GM12878 (cell line): ENCODE measurements around the gene SIAH2. TPM values are rescaled to one million over a fixed set of nuclear protein-coding genes. Genes with fewer than 3 reads are reported as not detected.

ENCODE experiments used
- ATAC-seq: fragments of 200-7000 bp; cut with Tn5 transposase; 3 replicates; pipeline ENCODE4 v1.9.1; 2020; ENCODE audit warnings: mild to moderate bottlenecking, moderate library complexity
- BruUV-seq: library from RNA; stranded (reverse); fragments of 400-500 nt; replicated peaks from 2 replicates; lab custom pipeline; 2021; lab: Mats Ljungman, UMichigan
- CTCF ChIA-PET: fragments of 300-600 bp; sonication (Branson Sonifier 250); formaldehyde crosslinking; extraction: SDS; loops from one replicate; lab custom pipeline; 2021; ENCODE audit warnings: inconsistent platforms; lab: Yijun Ruan, JAX
- POLR2A ChIA-PET: fragments of 350-600 bp; formaldehyde crosslinking; extraction: SDS; loops from one replicate; lab custom pipeline; 2021; ENCODE audit warnings: inconsistent platforms; lab: Charles Lee
- RAD21 ChIA-PET: fragments of 300-600 bp; sonication (Branson Sonifier 250); formaldehyde crosslinking; loops from one replicate; lab custom pipeline; 2023; ENCODE audit warnings: antibody characterized with exemption; ENCODE audit not compliant: unreplicated experiment; lab: Charles Lee
- SMC1A ChIA-PET: fragments of 300-600 bp; sonication (Branson Sonifier 250); formaldehyde crosslinking; loops from one replicate; lab custom pipeline; 2023; ENCODE audit not compliant: unreplicated experiment, uncharacterized antibody; lab: Charles Lee
- DNase-seq: peaks from one replicate; pipeline ENCODE4 v3.0.0-alpha.2; 2011; ENCODE audit warnings: low read depth, low spot score
- FAIRE-seq: peaks from 3 replicates; lab custom pipeline; 2011; peaks lifted over from hg19 to GRCh38; lab: Jason Lieb, UNC
- H2AFZ ChIP-seq: 2 replicates; pipeline ENCODE4 v1.6.0; 2011; ENCODE audit warnings: low read depth, low read length, control low read depth; ENCODE audit not compliant: control insufficient read depth
- H3K27ac ChIP-seq: 2 replicates; pipeline ENCODE4 v1.5.1; 2011; ENCODE audit warnings: control low read depth; ENCODE audit not compliant: control insufficient read depth, insufficient read depth
- H3K27me3 ChIP-seq, 2 experiments: replicated peaks in 1 of 2; 2 replicates each; pipeline versions ENCODE4 v1.6.0 to v1.6.1; 2011; ENCODE audit warnings: low read length in 1 of 2; ENCODE audit not compliant: control insufficient read depth in 2 of 2, insufficient read depth in 2 of 2
- H3K36me3 ChIP-seq, 2 experiments: 2 replicates each; pipeline ENCODE4 v1.5.1; 2011; ENCODE audit warnings: low read length in 1 of 2; ENCODE audit not compliant: control insufficient read depth in 2 of 2, insufficient read depth in 2 of 2
- H3K4me1 ChIP-seq: 2 replicates; pipeline ENCODE4 v1.6.1; 2011; ENCODE audit warnings: mild to moderate bottlenecking, low read length, moderate library complexity, mixed read lengths; ENCODE audit not compliant: control insufficient read depth, insufficient read depth
- H3K4me2 ChIP-seq: 2 replicates; pipeline ENCODE4 v1.6.0; 2011; ENCODE audit warnings: control low read depth; ENCODE audit not compliant: control insufficient read depth, insufficient read depth
- H3K4me3 ChIP-seq: fragments of 200-600 bp; sonication (generic); 2 replicates; pipeline ENCODE4 v1.5.1; 2016
- H3K79me2 ChIP-seq: 2 replicates; pipeline ENCODE4 v1.6.0; 2011; ENCODE audit warnings: low read length; ENCODE audit not compliant: control insufficient read depth, insufficient read depth
- H3K9ac ChIP-seq: 2 replicates; pipeline ENCODE4 v1.8.0; 2011; ENCODE audit warnings: low read length, control low read depth, mixed read lengths; ENCODE audit not compliant: control insufficient read depth, insufficient read depth
- H3K9me3 ChIP-seq: replicated peaks from 3 replicates; pipeline ENCODE4 v1.5.1; 2011; ENCODE audit warnings: mild to moderate bottlenecking, low read length; ENCODE audit not compliant: control insufficient read depth, insufficient read depth
- H4K20me1 ChIP-seq: 2 replicates; pipeline ENCODE4 v1.6.0; 2011; ENCODE audit not compliant: control insufficient read depth, insufficient read depth
- BCL11A ChIP-seq: IDR thresholded peaks from 2 replicates; pipeline ENCODE4 v1.6.1; 2011; ENCODE audit warnings: low read depth, low read length
- BCL3 ChIP-seq: IDR thresholded peaks from 2 replicates; pipeline ENCODE4 v1.6.1; 2011; ENCODE audit warnings: borderline replicate concordance, low read depth, mild to moderate bottlenecking, moderate library complexity, low read length; ENCODE audit not compliant: insufficient read depth, poor library complexity, severe bottlenecking
- CEBPZ ChIP-seq: fragments of 150-350 bp; IDR thresholded peaks from 2 replicates; pipeline ENCODE4 v1.6.1; 2016; ENCODE audit warnings: low read depth, low read length
- CHD2 ChIP-seq: IDR thresholded peaks from 2 replicates; pipeline ENCODE4 v1.6.1; 2011; ENCODE audit warnings: low read depth, low read length, improper control_type of control experiment, borderline replicate concordance
- CREB1 ChIP-seq: IDR thresholded peaks from 2 replicates; pipeline ENCODE4 v1.6.1; 2012; ENCODE audit warnings: low read depth, mild to moderate bottlenecking, inconsistent platforms
- CREM ChIP-seq: IDR thresholded peaks from 2 replicates; pipeline ENCODE4 v1.6.1; 2014; ENCODE audit warnings: antibody characterized with exemption, low read depth
- DPF2 ChIP-seq: fragments of 450-650 bp; IDR thresholded peaks from 2 replicates; pipeline ENCODE4 v1.6.1; 2017; ENCODE audit warnings: mild to moderate bottlenecking
- EED ChIP-seq: sonication (generic); IDR thresholded peaks from 2 replicates; pipeline ENCODE4 v1.6.1; 2016; ENCODE audit warnings: antibody characterized with exemption, low read depth
- HDAC6 ChIP-seq: fragments of 200-600 bp; sonication (generic); IDR thresholded peaks from one replicate; pipeline ENCODE4 v1.8.0; 2017; ENCODE audit warnings: antibody characterized with exemption; ENCODE audit not compliant: unreplicated experiment
- HSF1 ChIP-seq: fragments of 150-350 bp; IDR thresholded peaks from 2 replicates; pipeline ENCODE4 v1.6.1; 2014; ENCODE audit warnings: mild to moderate bottlenecking, low read depth, low read length
- MEF2A ChIP-seq: IDR thresholded peaks from 2 replicates; pipeline ENCODE4 v1.6.1; 2011; ENCODE audit warnings: low read depth, mild to moderate bottlenecking, low read length, moderate library complexity; ENCODE audit not compliant: insufficient read depth
- NBN ChIP-seq: fragments of 450-650 bp; IDR thresholded peaks from 2 replicates; pipeline ENCODE4 v1.6.1; 2016
- POU2F2 ChIP-seq: IDR thresholded peaks from 3 replicates; pipeline ENCODE4 v1.6.1; 2011; ENCODE audit warnings: low read depth, mild to moderate bottlenecking, low read length, borderline replicate concordance
- RAD51 ChIP-seq: fragments of 450-650 bp; IDR thresholded peaks from 2 replicates; pipeline ENCODE4 v1.6.1; 2016; ENCODE audit warnings: moderate library complexity, mild to moderate bottlenecking, inconsistent platforms
- RUNX3 ChIP-seq: IDR thresholded peaks from 2 replicates; pipeline ENCODE4 v1.6.1; 2012; ENCODE audit warnings: low read length, inconsistent platforms
- TCF7 ChIP-seq: IDR thresholded peaks from 2 replicates; pipeline ENCODE4 v1.6.1; 2014; ENCODE audit warnings: antibody characterized with exemption, borderline replicate concordance
- ZNF274 ChIP-seq: IDR thresholded peaks from one replicate; pipeline ENCODE4 v1.8.0; 2011; ENCODE audit not compliant: insufficient read length, insufficient read depth
- WGBS: methylation state at CpG from one replicate; pipeline ENCODE4 v1.1.6; 2016; ENCODE audit warnings: low lambda C conversion rate; ENCODE audit not compliant: insufficient replicate concordance, insufficient coverage; ENCODE audit errors: missing lambda C conversion rate; 5-methylcytosine and 5-hydroxymethylcytosine counted together
- in situ Hi-C: fragments of 300-500 bp; cut with MboI; formaldehyde crosslinking; loops from 9 replicates; pipeline ENCODE4 v1.14.3; 2018; ENCODE audit warnings: mixed read lengths
- intact Hi-C: fragments of 100-400 bp; cut with micrococcal nuclease; formaldehyde crosslinking; loops from one replicate; pipeline ENCODE4 v1.14.2; 2022; ENCODE audit not compliant: unreplicated experiment
- polyA plus RNA-seq, 11 experiments: library from polyadenylated mRNA; depleted of rRNA in 4 of 11; unstranded in 6 of 11; stranded (reverse) in 5 of 11; fragments of >200 nt; fragmentation: Nextera tagmentation in 4 of 11; fragmentation: Illumina TruSeq in 1 of 11; extraction: Ambion mirVana in 4 of 11; extraction: Trizol in 1 of 11; gene quantifications; 1 replicate in 1 of 11; 2 replicates in 10 of 11; pipeline versions ENCODE4 v1.2.1 to v1.2.3, GENCODE V29; 2011 to 2016; ENCODE audit warnings: inconsistent platforms in 2 of 11, missing spikeins in 2 of 11, low read depth in 1 of 11
- total RNA-seq, 4 experiments: library from RNA; depleted of rRNA in 3 of 4; stranded (reverse); fragments of >200 nt in 3 of 4; fragmentation: Illumina TruSeq in 1 of 4; extraction: Trizol in 1 of 4; gene quantifications; 2 replicates each; pipeline versions ENCODE4 v1.2.1 to v1.2.3, GENCODE V29; 2013 to 2021

The SIAH2 gene
- total and polyA plus RNA-seq, 10 of the 15 experiments (the other 5 are each of a cell fraction or from before 2014, with no cell fraction given): 3.3 to 51.5 (median 29.7) TPM

GRCh38 chr3:150765949-150766720, 3.2 kb upstream of the SIAH2 start:
- Histone ChIP-seq H3K9me3 (no peaks in the 10 kb centered on the region), H3K79me2 (peaks cover 33% of the 10 kb centered on the region), H3K27me3 (no peaks in the 10 kb centered on the region), H3K4me3 (peak overlapping the region; percentile 57; the same call in 1 of the 2 replicates), H3K36me3 (no peaks in the 10 kb centered on the region), H3K4me2 (peak overlapping the region; percentile 95), H3K27ac (peak overlapping the region; percentile 65), H3K9ac (peak overlapping the region; percentile 34), H3K4me1 (peaks cover 29% of the 10 kb centered on the region), H4K20me1 (no peaks in the 10 kb centered on the region), H2AFZ (peak overlapping the region; percentile 52)
- DNase-seq (peak; percentile 85), FAIRE-seq (peak; percentile 41), ATAC-seq (peak; percentile 3)
- intact Hi-C loops: loop anchor here (1.0 kb wide), 1 partner anchor 20 kb away; no protein-coding TSS in a partner anchor
- ChIA-PET RAD21 (interaction anchor here (1.0 to 2.0 kb wide), 7 partner anchors 21 to 376 kb away, joined by 3 to 8 read pairs (median 5); no protein-coding TSS in a partner anchor), POLR2A (interaction anchor here (0.6 to 7.1 kb wide), 10 partner anchors 10 to 358 kb away, joined by 3 to 40 read pairs (median 4); partner anchors contain the start of genes ERICH6, SELENOT and TSC22D2), SMC1A (interaction anchor here (0.7 to 8.5 kb wide), 20 partner anchors 10 to 357 kb away, joined by 3 to 68 read pairs (median 4); no protein-coding TSS in a partner anchor), CTCF (interaction anchor here (0.6 to 3.9 kb wide), 11 partner anchors 13 to 189 kb away, joined by 3 to 42 read pairs (median 4); no protein-coding TSS in a partner anchor)
- WGBS: 8% methylated on average over 8 of the region's 8 CpGs
- in situ Hi-C loops: no loop called here
- BruUV-seq: no TSS peak
- peak; percentile 83 for TF ChIP-seq BCL3
- TF ChIP-seq POU2F2: peak; percentile 79; the same call in 2 of the 3 replicates
- TF ChIP-seq CREB1: peak; percentile 38; the same call in 1 of the 2 replicates
- TF ChIP-seq ZNF274: no peak
- TF ChIP-seq HSF1: no peak
- TF ChIP-seq CREM: peak; percentile 40; the same call in 1 of the 2 replicates
- TF ChIP-seq MEF2A: peak; percentile 49
- TF ChIP-seq HDAC6: no peak
- no peak for TF ChIP-seq NBN
- TF ChIP-seq CHD2: no peak
- peak; percentile 93 for TF ChIP-seq RUNX3
- TF ChIP-seq TCF7: 0 out of 2 replicates have a peak, but pooled peaks have one; percentile 12
- TF ChIP-seq DPF2: peak; percentile 60; the same call in 1 of the 2 replicates
- no peak for TF ChIP-seq RAD51
- TF ChIP-seq CEBPZ: no peak
- TF ChIP-seq EED: peak; percentile 96
- TF ChIP-seq BCL11A: peak; percentile 32; the same call in 1 of the 2 replicates
